OCI-LY3 (cell line): ENCODE measurements around the gene ACACB.

Experiments
- H2AFZ ChIP-seq: fragments of 200-600, 300-600 bp; shearing (Covaris generic); 2 replicates; pipeline ENCODE4 v1.6.0; 2014; ENCODE audit warnings: antibody characterized with exemption, low read depth, low read length
- H3K27ac ChIP-seq: fragments of 200-600, 300-600 bp; sonication (generic); 2 replicates; pipeline ENCODE4 v1.5.1; 2014; ENCODE audit warnings: mild to moderate bottlenecking, low read length, moderate library complexity, mixed read lengths
- H3K27me3 ChIP-seq: fragments of 200-600, 300-600 bp; sonication (generic); 2 replicates; pipeline ENCODE4 v1.6.1; 2014; ENCODE audit warnings: low read depth, low read length, mixed read lengths
- H3K36me3 ChIP-seq: fragments of 200-600, 300-600 bp; sonication (generic); replicated peaks from 2 replicates; pipeline ENCODE3; 2014; ENCODE audit warnings: low read depth, low read length, mixed read lengths
- H3K4me1 ChIP-seq: fragments of 300-600, 200-600 bp; sonication (generic); 2 replicates; pipeline ENCODE4 v1.6.1; 2014; ENCODE audit warnings: low read length, mixed read lengths
- H3K4me2 ChIP-seq: fragments of 200-600, 300-600 bp; sonication (generic); 2 replicates; pipeline ENCODE4 v1.6.1; 2014; ENCODE audit warnings: low read length, mixed read lengths
- H3K4me3 ChIP-seq: fragments of 300-600, 200-600 bp; sonication (generic); 2 replicates; pipeline ENCODE4 v1.5.1; 2014; ENCODE audit warnings: antibody characterized with exemption, mild to moderate bottlenecking, low read length, moderate library complexity
- H3K79me2 ChIP-seq: fragments of 300-600, 200-600 bp; shearing (Covaris generic); 2 replicates; pipeline ENCODE4 v1.6.1; 2014; ENCODE audit warnings: mild to moderate bottlenecking, low read length, mixed read lengths
- H3K9ac ChIP-seq: fragments of 300-600, 200-600 bp; shearing (Covaris generic); 2 replicates; pipeline ENCODE4 v1.6.0; 2014; ENCODE audit warnings: mild to moderate bottlenecking, low read length, moderate library complexity
- H3K9me3 ChIP-seq: fragments of 200-600, 300-600 bp; shearing (Covaris generic); 2 replicates; pipeline ENCODE4 v1.6.1; 2014; ENCODE audit warnings: low read length, mixed read lengths; ENCODE audit not compliant: insufficient read depth
- H4K20me1 ChIP-seq: fragments of 200-600, 300-600 bp; sonication (generic); 2 replicates; pipeline ENCODE4 v1.6.1; 2016; ENCODE audit warnings: low read length, mixed read lengths; ENCODE audit not compliant: insufficient read depth
- CTCF ChIP-seq: fragments of 200-600, 300-600 bp; sonication (generic); IDR thresholded peaks from 2 replicates; pipeline ENCODE4 v1.5.1; 2014; ENCODE audit warnings: antibody characterized with exemption, low read length, low read depth
- EZH2phosphoT487 ChIP-seq: fragments of 200-600 bp; shearing (Covaris generic); IDR thresholded peaks from 2 replicates; pipeline ENCODE4 v1.6.1; 2018; ENCODE audit warnings: antibody characterized with exemption, mixed run types, low read depth

ACACB gene

GRCh38 chr12:109240365-109240764 lies 124.0 kb downstream of the ACACB start:
- Histone ChIP-seq H3K27me3 (no peaks in the 10 kb centered on the region), H3K27ac (no peak overlapping the region), H2AFZ (no peak overlapping the region), H3K4me2 (no peak overlapping the region), H3K9me3 (no peaks in the 10 kb centered on the region), H3K4me3 (no peak overlapping the region), H3K4me1 (no peaks in the 10 kb centered on the region), H3K79me2 (no peaks in the 10 kb centered on the region), H4K20me1 (no peaks in the 10 kb centered on the region), H3K36me3 (no peaks in the 10 kb centered on the region), H3K9ac (no peak overlapping the region)
- TF ChIP-seq CTCF (no peak), EZH2phosphoT487 (no peak)

GRCh38 chr12:109241936-109242335 lies 125.5 kb downstream of the ACACB start:
- Histone ChIP-seq H3K36me3 (no peaks in the 10 kb centered on the region), H3K9me3 (no peaks in the 10 kb centered on the region), H3K4me1 (no peaks in the 10 kb centered on the region), H3K9ac (no peak overlapping the region), H2AFZ (no peak overlapping the region), H3K27me3 (no peaks in the 10 kb centered on the region), H3K79me2 (no peaks in the 10 kb centered on the region), H3K4me2 (no peak overlapping the region), H3K4me3 (no peak overlapping the region), H4K20me1 (no peaks in the 10 kb centered on the region), H3K27ac (no peak overlapping the region)
- TF ChIP-seq EZH2phosphoT487 (no peak), CTCF (no peak)

GRCh38 chr12:109244073-109244472 lies 127.7 kb downstream of the ACACB start:
- no peak overlapping the region for H3K27ac ChIP-seq
- H3K9ac ChIP-seq, result no peak overlapping the region
- TF ChIP-seq EZH2phosphoT487 (no peak), CTCF (no peak)
- H3K4me1 ChIP-seq, result no peaks in the 10 kb centered on the region
- H3K27me3 ChIP-seq, result no peaks in the 10 kb centered on the region
- no peaks in the 10 kb centered on the region for H3K79me2 ChIP-seq
- H4K20me1 ChIP-seq, result no peaks in the 10 kb centered on the region
- no peak overlapping the region for H3K4me3 ChIP-seq
- H3K9me3 ChIP-seq, result no peaks in the 10 kb centered on the region
- no peaks in the 10 kb centered on the region for H3K36me3 ChIP-seq
- H2AFZ ChIP-seq, result no peak overlapping the region
- H3K4me2 ChIP-seq, result no peak overlapping the region

- no peak overlapping the region for H3K27ac ChIP-seq
- no peaks in the 10 kb centered on the region for H4K20me1 ChIP-seq
- no peaks in the 10 kb centered on the region for H3K4me1 ChIP-seq
- H3K9ac ChIP-seq, result no peak overlapping the region
- no peaks in the 10 kb centered on the region for H3K9me3 ChIP-seq
- no peaks in the 10 kb centered on the region for H3K27me3 ChIP-seq
- H2AFZ ChIP-seq, result no peak overlapping the region
- no peak overlapping the region for H3K4me3 ChIP-seq
- TF ChIP-seq EZH2phosphoT487 (no peak), CTCF (no peak)
- H3K36me3 ChIP-seq, result no peaks in the 10 kb centered on the region
- no peak overlapping the region for H3K4me2 ChIP-seq
- no peaks in the 10 kb centered on the region for H3K79me2 ChIP-seq
Measured at GRCh38 chr12:109246221-109246620, 129.8 kb downstream of the ACACB start.
